ENCODE results near the gene BAG1.

DNA sequence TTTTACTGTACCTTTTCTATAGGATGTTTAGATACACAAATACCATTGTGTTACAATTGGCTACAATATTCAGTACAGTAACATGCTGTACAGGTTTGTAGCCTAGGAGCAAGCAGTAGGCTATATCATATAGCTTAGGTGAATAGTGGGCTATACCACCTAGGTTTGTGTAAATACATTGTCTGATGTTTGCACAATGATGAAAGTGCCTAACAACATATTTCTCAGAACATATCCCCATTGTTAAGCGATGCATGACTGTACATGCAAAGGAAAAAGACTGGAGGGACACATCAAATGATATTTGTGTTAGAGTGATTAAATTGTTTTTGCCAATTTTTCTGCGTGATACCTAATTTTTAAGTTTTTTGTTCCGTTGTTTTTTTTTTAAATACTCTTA lies 5.6 kb upstream of the BAG1 start:
- TF ChIP-seq, protein P1, sequence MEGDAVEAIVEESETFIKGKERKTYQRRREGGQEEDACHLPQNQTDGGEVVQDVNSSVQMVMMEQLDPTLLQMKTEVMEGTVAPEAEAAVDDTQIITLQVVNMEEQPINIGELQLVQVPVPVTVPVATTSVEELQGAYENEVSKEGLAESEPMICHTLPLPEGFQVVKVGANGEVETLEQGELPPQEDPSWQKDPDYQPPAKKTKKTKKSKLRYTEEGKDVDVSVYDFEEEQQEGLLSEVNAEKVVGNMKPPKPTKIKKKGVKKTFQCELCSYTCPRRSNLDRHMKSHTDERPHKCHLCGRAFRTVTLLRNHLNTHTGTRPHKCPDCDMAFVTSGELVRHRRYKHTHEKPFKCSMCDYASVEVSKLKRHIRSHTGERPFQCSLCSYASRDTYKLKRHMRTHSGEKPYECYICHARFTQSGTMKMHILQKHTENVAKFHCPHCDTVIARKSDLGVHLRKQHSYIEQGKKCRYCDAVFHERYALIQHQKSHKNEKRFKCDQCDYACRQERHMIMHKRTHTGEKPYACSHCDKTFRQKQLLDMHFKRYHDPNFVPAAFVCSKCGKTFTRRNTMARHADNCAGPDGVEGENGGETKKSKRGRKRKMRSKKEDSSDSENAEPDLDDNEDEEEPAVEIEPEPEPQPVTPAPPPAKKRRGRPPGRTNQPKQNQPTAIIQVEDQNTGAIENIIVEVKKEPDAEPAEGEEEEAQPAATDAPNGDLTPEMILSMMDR (IDR thresholded peaks at IDR 0.05 in 4 of 5, conservative IDR thresholded peaks at IDR 0.05 in 1 of 5) = no peak
- no peak for TF ChIP-seq POLR2A (IDR thresholded peaks at IDR 0.05)

All from gastrocnemius medialis (tissue), 4 donors.